ENCODE measurements around the gene DIAPH1. TPM values are rescaled to one million over a fixed set of nuclear protein-coding genes. Genes with fewer than 3 reads are reported as not detected.

DIAPH1 gene
- total RNA-seq, 4 donors from 2014 or later, result 63.0 to 157 (median 124) TPM

- Histone ChIP-seq H3K4me1 (peaks cover 20 to 69% (median 29%) of the 10 kb centered on the region in 3 donors), H3K27me3 (peaks cover 0 to 32% (median 0%) of the 10 kb centered on the region in 4 donors), H3K4me3 (no peak overlapping the region), H3K36me3 (peaks cover 0 to 73% (median 0%) of the 10 kb centered on the region in 3 donors), H3K9me3 (no peaks in the 10 kb centered on the region), H3K27ac (no peak overlapping the region)
- WGBS, 2 donors, result 78 to 90% methylated on average over 4 to 7 of the region's 10 CpGs
- DNase-seq, result no peak
- TF ChIP-seq CTCF (IDR thresholded peaks at IDR 0.05) (no peak), POLR2A (IDR thresholded peaks at IDR 0.05) (no peak)
- intact Hi-C loops (cut with DNase I), result no loop called here
These were observed 129.0 kb downstream of the DIAPH1 start for GRCh38 chr5:141489841-141490240.

GRCh38 chr5:141488591-141489561 is 129.9 kb downstream of the DIAPH1 start, which contains the start of gene PCDHGC5:
PCDHGC5 (plus strand) TSS chr5:141489081; CDS start chr5:141489241, 160 bp downstream.
- TF ChIP-seq POLR2A (IDR thresholded peaks at IDR 0.05), result no peak
- no peak for TF ChIP-seq CTCF (IDR thresholded peaks at IDR 0.05)
- intact Hi-C loops (cut with DNase I), result no loop called here
- Histone ChIP-seq H3K9me3 (no peaks in the 10 kb centered on the region), H3K4me1 (peaks cover 26 to 69% (median 31%) of the 10 kb centered on the region in 3 donors), H3K27me3 (peaks cover 0 to 34% (median 0%) of the 10 kb centered on the region in 4 donors), H3K36me3 (peaks cover 0 to 69% (median 0%) of the 10 kb centered on the region in 3 donors), H3K4me3 (no peak within 1 kb of the TSS), H3K27ac (peak within 1 kb of the TSS in 1 of 4 donors; percentile 23)
- DNase-seq, result no peak
- 31 to 45% methylated on average over 5 to 11 of the region's 14 CpGs for WGBS, 2 donors

DNA sequence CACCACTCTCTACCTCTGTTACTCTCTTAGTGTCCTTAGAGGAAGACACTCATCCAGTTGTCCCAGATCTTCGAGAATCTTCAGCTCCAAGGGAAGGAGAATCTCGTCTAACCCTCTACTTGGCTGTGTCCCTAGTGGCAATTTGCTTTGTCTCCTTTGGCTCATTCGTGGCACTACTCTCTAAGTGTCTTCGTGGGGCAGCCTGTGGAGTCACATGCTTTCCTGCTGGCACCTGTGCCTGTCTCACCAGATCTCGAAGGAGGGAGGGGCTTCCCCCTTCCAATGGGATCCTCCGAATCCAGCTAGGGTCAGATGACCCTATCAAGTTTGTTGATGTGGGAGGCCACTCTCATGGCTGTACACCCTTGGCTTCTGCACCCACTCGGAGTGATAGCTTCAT is 131.7 kb downstream of the DIAPH1 start:
- Histone ChIP-seq H3K4me3 (no peak overlapping the region), H3K9me3 (no peaks in the 10 kb centered on the region), H3K4me1 (peaks cover 22 to 69% (median 26%) of the 10 kb centered on the region in 3 donors), H3K27me3 (peaks cover 0 to 29% (median 0%) of the 10 kb centered on the region in 4 donors), H3K36me3 (peaks cover 0 to 65% (median 0%) of the 10 kb centered on the region in 3 donors), H3K27ac (no peak overlapping the region)
- DNase-seq, result no peak
- 71 to 91% methylated on average over 4 to 6 of the region's 7 CpGs for WGBS, 2 donors
- intact Hi-C loops (cut with DNase I), result no loop called here
- TF ChIP-seq CTCF (IDR thresholded peaks at IDR 0.05) (no peak), POLR2A (IDR thresholded peaks at IDR 0.05) (no peak)

GRCh38 chr5:141486091-141486490 is 132.7 kb downstream of the DIAPH1 start:
- peaks cover 16 to 69% (median 22%) of the 10 kb centered on the region in 3 donors for H3K4me1 ChIP-seq
- WGBS, 2 donors, result 91 to 98% methylated on average over 6 to 9 of the region's 9 CpGs
- intact Hi-C loops (cut with DNase I), result no loop called here
- H3K36me3 ChIP-seq, result peaks cover 0 to 54% (median 0%) of the 10 kb centered on the region in 3 donors
- H3K27ac ChIP-seq, result no peak overlapping the region
- no peaks in the 10 kb centered on the region for H3K9me3 ChIP-seq
- no peak for DNase-seq
- TF ChIP-seq CTCF (IDR thresholded peaks at IDR 0.05), result no peak
- TF ChIP-seq POLR2A (IDR thresholded peaks at IDR 0.05), result no peak
- peaks cover 0 to 19% (median 0%) of the 10 kb centered on the region in 4 donors for H3K27me3 ChIP-seq
- no peak overlapping the region for H3K4me3 ChIP-seq
